Chondrocyte (in vitro differentiated cells): ENCODE measurements around the gene FBXL17. TPM values are rescaled to one million over a fixed set of nuclear protein-coding genes. Genes with fewer than 3 reads are reported as not detected.

Experiments used
- DNase-seq: peaks from one replicate; pipeline ENCODE4 v3.0.0; 2021; ENCODE audit warnings: mixed read lengths, low spot score
- H3K27ac Mint-ChIP-seq: one replicate; pipeline ENCODE4 v1.8.0; 2021; ENCODE audit warnings: mild to moderate bottlenecking, moderate library complexity, mixed read lengths; ENCODE audit not compliant: unreplicated experiment
- H3K27me3 Mint-ChIP-seq: 2 replicates; pipeline ENCODE4 v1.8.0; 2021; ENCODE audit warnings: low read depth, mixed read lengths
- H3K36me3 Mint-ChIP-seq: 2 replicates; pipeline ENCODE4 v1.8.0; 2021; ENCODE audit warnings: low read depth, mixed read lengths
- H3K4me1 Mint-ChIP-seq: 2 replicates; pipeline ENCODE4 v1.8.0; 2021; ENCODE audit warnings: low read depth, mild to moderate bottlenecking, mixed read lengths
- H3K4me3 Mint-ChIP-seq: one replicate; pipeline ENCODE4 v1.8.0; 2021; ENCODE audit warnings: mild to moderate bottlenecking, moderate library complexity, mixed read lengths; ENCODE audit not compliant: unreplicated experiment
- H3K9me3 Mint-ChIP-seq: 2 replicates; pipeline ENCODE4 v1.8.0; 2021; ENCODE audit warnings: low read depth, mixed read lengths
- total RNA-seq: library from RNA; stranded (reverse); gene quantifications from 3 replicates; pipeline ENCODE4 v1.2.1, GENCODE V29; 2021
- TF ChIP-seq, protein P1 (sequence below): fragments of 200-600 bp; sonication (generic); IDR thresholded peaks from 2 replicates; pipeline ENCODE4 v1.5.0; 2021; ENCODE audit warnings: antibody characterized with exemption, mild to moderate bottlenecking, moderate library complexity

FBXL17 gene
- total RNA-seq, 1 donor from 2014 or later = 15.3 TPM

DNA sequence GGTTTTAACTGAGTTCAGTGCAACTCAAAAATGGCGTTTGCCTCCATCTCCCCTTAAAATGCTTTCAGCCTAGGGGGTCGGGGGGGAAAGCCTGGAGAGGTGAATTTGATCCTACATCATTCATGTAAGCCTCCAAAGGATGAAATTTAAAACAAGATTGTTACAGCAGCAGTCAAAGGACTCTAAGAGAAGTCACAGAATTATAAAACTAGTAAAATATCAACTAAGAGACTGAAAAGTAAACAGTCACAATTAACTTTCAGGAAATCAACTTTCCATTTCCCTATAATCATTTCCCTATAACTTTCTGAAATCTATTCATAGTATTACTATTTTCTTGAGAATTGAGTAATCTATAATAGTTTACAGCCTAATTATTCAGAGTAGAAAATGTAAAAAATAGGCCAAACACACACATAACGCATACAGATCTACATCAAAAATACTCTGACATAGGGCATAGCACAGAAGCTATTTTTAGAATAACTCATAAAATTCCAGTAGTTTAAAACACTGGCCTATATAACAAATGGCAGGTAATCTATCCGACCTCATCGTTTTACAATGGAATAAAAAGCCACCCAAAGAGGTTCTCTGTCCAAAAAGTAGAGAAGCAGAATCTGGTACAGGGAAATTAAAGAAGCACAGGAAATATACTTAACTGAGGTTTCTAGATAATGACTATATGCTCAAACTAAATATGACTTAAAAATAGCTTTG lies 37.6 kb downstream of the FBXL17 start:
- Mint-ChIP-seq H3K9me3 (no peaks in the 10 kb centered on the region), H3K4me3 (no peak overlapping the region), H3K27me3 (no peaks in the 10 kb centered on the region), H3K27ac (no peak overlapping the region), H3K36me3 (no peaks in the 10 kb centered on the region), H3K4me1 (peaks cover 8% of the 10 kb centered on the region)
- no peak for DNase-seq
- TF ChIP-seq, protein P1, sequence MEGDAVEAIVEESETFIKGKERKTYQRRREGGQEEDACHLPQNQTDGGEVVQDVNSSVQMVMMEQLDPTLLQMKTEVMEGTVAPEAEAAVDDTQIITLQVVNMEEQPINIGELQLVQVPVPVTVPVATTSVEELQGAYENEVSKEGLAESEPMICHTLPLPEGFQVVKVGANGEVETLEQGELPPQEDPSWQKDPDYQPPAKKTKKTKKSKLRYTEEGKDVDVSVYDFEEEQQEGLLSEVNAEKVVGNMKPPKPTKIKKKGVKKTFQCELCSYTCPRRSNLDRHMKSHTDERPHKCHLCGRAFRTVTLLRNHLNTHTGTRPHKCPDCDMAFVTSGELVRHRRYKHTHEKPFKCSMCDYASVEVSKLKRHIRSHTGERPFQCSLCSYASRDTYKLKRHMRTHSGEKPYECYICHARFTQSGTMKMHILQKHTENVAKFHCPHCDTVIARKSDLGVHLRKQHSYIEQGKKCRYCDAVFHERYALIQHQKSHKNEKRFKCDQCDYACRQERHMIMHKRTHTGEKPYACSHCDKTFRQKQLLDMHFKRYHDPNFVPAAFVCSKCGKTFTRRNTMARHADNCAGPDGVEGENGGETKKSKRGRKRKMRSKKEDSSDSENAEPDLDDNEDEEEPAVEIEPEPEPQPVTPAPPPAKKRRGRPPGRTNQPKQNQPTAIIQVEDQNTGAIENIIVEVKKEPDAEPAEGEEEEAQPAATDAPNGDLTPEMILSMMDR = no peak

DNA sequence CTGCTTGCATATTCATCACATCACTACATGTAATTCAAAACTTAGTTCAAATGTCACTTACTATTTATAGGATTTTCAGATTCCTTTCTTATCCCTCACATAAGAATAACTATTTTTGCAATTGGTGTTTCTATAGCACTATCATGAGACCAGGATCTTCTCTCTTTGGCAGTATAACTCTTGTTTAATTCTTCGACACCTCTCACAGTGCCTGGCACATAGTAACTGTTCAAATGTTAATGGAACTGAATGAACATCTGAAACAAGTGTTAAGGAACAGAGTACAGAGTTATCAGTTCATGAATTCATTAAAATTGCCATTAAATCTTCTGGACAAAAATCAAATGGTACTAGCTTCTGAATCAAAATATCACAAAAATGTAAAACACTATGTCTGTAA lies 40.0 kb downstream of the FBXL17 start:
- Mint-ChIP-seq H3K9me3 (no peaks in the 10 kb centered on the region), H3K4me1 (peaks cover 8% of the 10 kb centered on the region), H3K27ac (no peak overlapping the region), H3K27me3 (no peaks in the 10 kb centered on the region), H3K4me3 (no peak overlapping the region), H3K36me3 (no peaks in the 10 kb centered on the region)
- TF ChIP-seq, protein P1 = no peak
- DNase-seq = no peak

DNA sequence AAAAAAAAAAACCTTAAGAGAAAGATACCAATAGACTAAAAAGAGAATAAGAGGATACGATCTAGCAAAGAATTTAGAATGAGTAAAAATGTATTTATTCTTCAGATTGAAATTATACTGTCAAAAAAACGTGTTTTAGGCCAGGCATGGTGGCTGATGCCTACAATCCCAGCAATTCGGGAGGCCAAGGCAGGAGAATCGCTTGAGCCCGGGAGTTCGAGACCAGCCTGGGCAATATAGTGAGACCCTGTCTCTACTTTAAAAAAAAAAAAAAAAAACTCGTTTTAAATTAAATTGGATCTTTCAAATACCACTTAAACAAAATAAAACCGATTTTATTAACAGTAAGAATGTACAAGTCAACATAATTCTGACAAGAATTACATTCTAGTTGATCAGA lies 41.8 kb downstream of the FBXL17 start:
- Mint-ChIP-seq H3K36me3 (no peaks in the 10 kb centered on the region), H3K4me3 (no peak overlapping the region), H3K4me1 (peaks cover 8% of the 10 kb centered on the region), H3K9me3 (no peaks in the 10 kb centered on the region), H3K27ac (no peak overlapping the region), H3K27me3 (no peaks in the 10 kb centered on the region)
- no peak for DNase-seq
- TF ChIP-seq, protein P1 = no peak

DNA sequence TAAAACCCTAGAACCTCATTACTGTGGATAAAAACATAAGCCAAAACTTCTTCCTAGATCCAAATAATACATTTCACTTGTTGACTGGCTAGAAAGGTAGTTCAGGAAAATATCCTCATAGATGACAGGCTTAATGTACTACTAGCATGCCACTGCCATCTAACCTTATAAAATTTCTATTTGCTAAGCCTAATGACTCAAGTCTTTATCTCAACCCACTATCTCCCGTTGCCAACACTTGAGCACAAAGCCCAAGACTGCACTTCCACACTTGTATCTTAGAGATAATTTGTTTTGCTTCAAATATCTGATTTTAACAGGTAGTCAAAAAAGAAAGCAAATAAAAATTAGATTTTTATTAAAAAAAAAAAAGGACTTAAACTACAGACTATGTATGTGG lies 42.7 kb downstream of the FBXL17 start:
- no peak for DNase-seq
- H3K36me3 Mint-ChIP-seq = no peaks in the 10 kb centered on the region
- no peak overlapping the region for H3K27ac Mint-ChIP-seq
- no peaks in the 10 kb centered on the region for H3K27me3 Mint-ChIP-seq
- no peak overlapping the region for H3K4me3 Mint-ChIP-seq
- TF ChIP-seq, protein P1 = no peak
- H3K4me1 Mint-ChIP-seq = peaks cover 8% of the 10 kb centered on the region
- no peaks in the 10 kb centered on the region for H3K9me3 Mint-ChIP-seq

DNA sequence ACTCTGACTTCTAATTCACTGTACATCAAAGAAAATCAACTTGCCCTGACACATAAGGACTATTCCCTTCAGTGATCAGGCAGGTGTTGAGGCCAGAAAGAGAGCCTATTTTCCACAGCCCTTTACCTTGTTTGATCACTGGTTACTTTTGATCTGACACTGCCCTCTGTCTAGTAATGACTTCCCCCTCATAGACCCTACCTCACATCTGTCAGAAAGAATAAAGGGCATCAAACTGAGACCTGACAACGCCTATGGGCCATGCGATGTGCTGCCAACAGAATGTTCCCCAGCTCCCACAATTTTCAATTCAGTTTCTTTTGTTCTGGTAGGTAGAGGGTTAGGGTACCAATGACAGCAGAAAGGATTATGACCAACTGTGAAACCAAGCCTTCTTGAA lies 47.7 kb downstream of the FBXL17 start:
- Mint-ChIP-seq H3K4me3 (no peak overlapping the region), H3K4me1 (no peaks in the 10 kb centered on the region)

More for the DNA sequence above, 47.7 kb downstream of the FBXL17 start:
- Mint-ChIP-seq H3K27ac (no peak overlapping the region), H3K27me3 (no peaks in the 10 kb centered on the region), H3K36me3 (peaks cover 1% of the 10 kb centered on the region), H3K9me3 (no peaks in the 10 kb centered on the region)
- TF ChIP-seq, protein P1 = no peak
- no peak for DNase-seq
